Erythroblast (primary cell): ENCODE results near the gene TMPRSS6.

Source experiments
- GATA1 ChIP-seq: IDR thresholded peaks from 2 replicates; pipeline ENCODE4 v1.6.1; 2011; ENCODE audit warnings: low read depth, mild to moderate bottlenecking, control low read depth, low read length, moderate library complexity
- POLR2A ChIP-seq: IDR thresholded peaks from 2 replicates; pipeline ENCODE4 v1.6.1; 2011; ENCODE audit warnings: mild to moderate bottlenecking, low read length

- no peak for TF ChIP-seq POLR2A
- TF ChIP-seq GATA1 = no peak
Measured at GRCh38 chr22:37111156-37111717, 1.7 kb upstream of the TMPRSS6 start.
